Neural crest cell (in vitro differentiated cells): ENCODE measurements around the gene SGPP1. TPM values are rescaled to one million over a fixed set of nuclear protein-coding genes. Genes with fewer than 3 reads are reported as not detected.

Experiments used
- DNase-seq: peaks from one replicate; pipeline ENCODE4 v3.0.0; 2021; ENCODE audit warnings: low read depth, mixed read lengths, low spot score
- H3K27ac Mint-ChIP-seq: one replicate; pipeline ENCODE4 v1.8.0; 2021; ENCODE audit warnings: mild to moderate bottlenecking, mixed read lengths; ENCODE audit not compliant: unreplicated experiment
- H3K27me3 Mint-ChIP-seq: 2 replicates; pipeline ENCODE4 v1.8.0; 2021; ENCODE audit warnings: low read depth, mild to moderate bottlenecking, mixed read lengths
- H3K36me3 Mint-ChIP-seq: 2 replicates; pipeline ENCODE4 v1.8.0; 2021; ENCODE audit warnings: low read depth, mild to moderate bottlenecking, mixed read lengths
- H3K4me1 Mint-ChIP-seq: 2 replicates; pipeline ENCODE4 v1.8.0; 2021; ENCODE audit warnings: mixed read lengths
- H3K4me3 Mint-ChIP-seq: one replicate; pipeline ENCODE4 v1.8.0; 2021; ENCODE audit warnings: mild to moderate bottlenecking, mixed read lengths
- H3K9me3 Mint-ChIP-seq: 2 replicates; pipeline ENCODE4 v1.8.0; 2021; ENCODE audit warnings: mixed read lengths
- CTCF ChIP-seq: fragments of 200-600 bp; sonication (generic); conservative IDR thresholded peaks from 2 replicates; pipeline ENCODE4 v1.5.0; 2021; ENCODE audit warnings: antibody characterized with exemption, mild to moderate bottlenecking
- long read RNA-seq: library from polyadenylated mRNA; unstranded; transcript quantifications from one replicate; pipeline ENCODE4 v2.0.0, GENCODE V29; 2020
- total RNA-seq: library from RNA; stranded (reverse); gene quantifications from 2 replicates; pipeline ENCODE4 v1.2.1, GENCODE V29; 2021

The SGPP1 gene
- total RNA-seq: 11.5 and 11.8 TPM in 2 replicates
- long read RNA-seq, partial matches to known transcripts: 1 of 6 reads
- long read RNA-seq, other reads (novel, unspliced or antisense): 2 of 6 reads

- Mint-ChIP-seq H3K27me3 (peaks cover 15% of the 10 kb centered on the region), H3K27ac (peak within 1 kb of the TSS; percentile 96), H3K9me3 (no peaks in the 10 kb centered on the region), H3K36me3 (no peaks in the 10 kb centered on the region), H3K4me1 (peaks cover 19% of the 10 kb centered on the region), H3K4me3 (peak within 1 kb of the TSS; percentile 95)
- TF ChIP-seq CTCF: peak; percentile 62
- peak; percentile 81 for DNase-seq
Observed at GRCh38 chr14:63727736-63728728, at the start of gene SGPP1. TSS of gene SGPP1 (minus strand) at chr14:63728065. CDS start at chr14:63727944, 121 bp downstream.

GRCh38 chr14:63777024-63777423, 49.2 kb upstream of the SGPP1 start:
- Mint-ChIP-seq H3K9me3 (no peaks in the 10 kb centered on the region), H3K4me1 (no peaks in the 10 kb centered on the region), H3K27ac (no peak overlapping the region), H3K4me3 (no peak overlapping the region), H3K27me3 (no peaks in the 10 kb centered on the region), H3K36me3 (no peaks in the 10 kb centered on the region)
- TF ChIP-seq CTCF: no peak
- no peak for DNase-seq

GRCh38 chr14:63773504-63773903, 45.6 kb upstream of the SGPP1 start:
- Mint-ChIP-seq H3K9me3 (no peaks in the 10 kb centered on the region), H3K27me3 (no peaks in the 10 kb centered on the region), H3K36me3 (no peaks in the 10 kb centered on the region), H3K4me1 (no peaks in the 10 kb centered on the region), H3K4me3 (no peak overlapping the region), H3K27ac (no peak overlapping the region)
- no peak for TF ChIP-seq CTCF
- DNase-seq: no peak

GRCh38 chr14:63770187-63770807, 42.4 kb upstream of the SGPP1 start:
- no peak overlapping the region for H3K27ac Mint-ChIP-seq
- no peak overlapping the region for H3K4me3 Mint-ChIP-seq
- H3K36me3 Mint-ChIP-seq: no peaks in the 10 kb centered on the region
- H3K9me3 Mint-ChIP-seq: no peaks in the 10 kb centered on the region
- H3K27me3 Mint-ChIP-seq: no peaks in the 10 kb centered on the region
- H3K4me1 Mint-ChIP-seq: peaks cover 6% of the 10 kb centered on the region
- peak; percentile 19 for DNase-seq
- TF ChIP-seq CTCF: peak; percentile 69

GRCh38 chr14:63766611-63767010, 38.7 kb upstream of the SGPP1 start:
- no peak overlapping the region for H3K4me3 Mint-ChIP-seq
- H3K27me3 Mint-ChIP-seq: no peaks in the 10 kb centered on the region
- H3K36me3 Mint-ChIP-seq: no peaks in the 10 kb centered on the region
- no peak for DNase-seq
- no peak for TF ChIP-seq CTCF
- no peak overlapping the region for H3K27ac Mint-ChIP-seq
- peaks cover 6% of the 10 kb centered on the region for H3K4me1 Mint-ChIP-seq
- H3K9me3 Mint-ChIP-seq: no peaks in the 10 kb centered on the region
